Large intestine (tissue), 3 donors: Measurements from ENCODE around the gene DIO1. TPM values are rescaled to one million over a fixed set of nuclear protein-coding genes. Genes with fewer than 3 reads are reported as not detected.

Experiments used
- DNase-seq, 2 donors: peaks; one replicate each; pipeline versions ENCODE4 v3.0.0 to v3.0.0-alpha.2; 2013
- H3K27ac ChIP-seq: one replicate; pipeline ENCODE4 v1.5.1; 2013; ENCODE audit warnings: low read length
- H3K27me3 ChIP-seq: 2 replicates; pipeline ENCODE4 v1.6.1; 2013; ENCODE audit warnings: low read length; ENCODE audit not compliant: control insufficient read depth, insufficient read depth
- H3K36me3 ChIP-seq: 2 replicates; pipeline ENCODE4 v1.6.1; 2013; ENCODE audit warnings: low read length; ENCODE audit not compliant: control insufficient read depth, insufficient read depth
- H3K4me1 ChIP-seq: one replicate; pipeline ENCODE4 v1.6.1; 2013; ENCODE audit warnings: low read length; ENCODE audit not compliant: control insufficient read depth, insufficient read depth
- H3K4me3 ChIP-seq: one replicate; pipeline ENCODE4 v1.5.1; 2013; ENCODE audit warnings: low read length
- H3K9me3 ChIP-seq: one replicate; pipeline ENCODE4 v1.6.1; 2013; ENCODE audit warnings: mild to moderate bottlenecking, low read depth, low read length, moderate library complexity; ENCODE audit not compliant: control insufficient read depth
- WGBS: methylation state at CpG from one replicate; pipeline ENCODE4 v1.1.5; 2013; ENCODE audit warnings: low lambda C conversion rate; ENCODE audit not compliant: insufficient coverage; 5-methylcytosine and 5-hydroxymethylcytosine counted together
- polyA plus RNA-seq: library from polyadenylated mRNA; unstranded; fragments of 120-200 nt; gene quantifications from one replicate; pipeline ENCODE4 v1.2.1, GENCODE V29; 2013

DIO1 gene
- polyA plus RNA-seq, 1 donor, result 0.58 TPM

DNA sequence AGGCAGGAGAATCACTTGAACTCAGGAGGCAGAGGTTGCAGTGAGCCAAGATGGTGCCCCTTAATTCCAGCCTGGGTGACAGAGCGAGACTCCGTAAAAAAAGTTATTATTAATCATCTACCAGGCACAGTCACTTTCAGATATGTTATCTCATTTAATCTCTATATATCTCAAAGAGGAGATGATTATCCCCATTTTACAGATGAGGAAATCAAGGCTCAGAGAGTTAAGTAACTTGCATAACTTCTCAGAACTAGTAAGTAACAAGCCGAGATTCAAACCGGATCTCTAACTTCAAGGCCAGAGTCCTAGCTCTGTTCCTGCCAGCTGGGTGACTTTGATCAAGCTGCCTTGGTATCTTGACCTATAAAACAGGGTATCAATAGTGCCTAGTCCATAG, 17.5 kb downstream of the DIO1 start:
- no CpG with 5 or more reads among the region's 4 CpGs for whole genome bisulfite sequencing
- H3K36me3 ChIP-seq, result no peaks in the 10 kb centered on the region
- peaks cover 14% of the 10 kb centered on the region for H3K4me1 ChIP-seq
- no peak for DNase-seq
- no peaks in the 10 kb centered on the region for H3K9me3 ChIP-seq
- H3K27me3 ChIP-seq, result no peaks in the 10 kb centered on the region
- H3K27ac ChIP-seq, result no peak overlapping the region
- H3K4me3 ChIP-seq, result no peak overlapping the region

GRCh38 chr1:53913352-53914033, 19.5 kb downstream of the DIO1 start:
- H3K27ac ChIP-seq, result no peak overlapping the region
- no peaks in the 10 kb centered on the region for H3K27me3 ChIP-seq
- H3K36me3 ChIP-seq, result no peaks in the 10 kb centered on the region
- H3K4me3 ChIP-seq, result no peak overlapping the region
- WGBS, result no CpG with 5 or more reads among the region's 5 CpGs
- H3K9me3 ChIP-seq, result no peaks in the 10 kb centered on the region
- peak in 1 of 2 donors; percentile 61 for DNase-seq
- H3K4me1 ChIP-seq, result peaks cover 14% of the 10 kb centered on the region

- no peaks in the 10 kb centered on the region for H3K4me1 ChIP-seq
- no peaks in the 10 kb centered on the region for H3K27me3 ChIP-seq
- H3K4me3 ChIP-seq, result no peak overlapping the region
- H3K36me3 ChIP-seq, result peaks cover 12% of the 10 kb centered on the region
- DNase-seq, result no peak
- peaks cover 2% of the 10 kb centered on the region for H3K9me3 ChIP-seq
- H3K27ac ChIP-seq, result no peak overlapping the region
- no CpG with 5 or more reads among the region's 5 CpGs for WGBS
These were observed 24.4 kb downstream of the DIO1 start for GRCh38 chr1:53918343-53918742.

GRCh38 chr1:53919675-53920066, 25.7 kb downstream of the DIO1 start:
- WGBS, result 100% methylated on average over 1 of the region's 3 CpGs
- DNase-seq, result no peak
- peaks cover 2% of the 10 kb centered on the region for H3K9me3 ChIP-seq
- no peak overlapping the region for H3K4me3 ChIP-seq
- no peak overlapping the region for H3K27ac ChIP-seq
- H3K4me1 ChIP-seq, result no peaks in the 10 kb centered on the region
- H3K36me3 ChIP-seq, result peaks cover 12% of the 10 kb centered on the region
- H3K27me3 ChIP-seq, result no peaks in the 10 kb centered on the region

GRCh38 chr1:53927376-53927881, 33.4 kb downstream of the DIO1 start:
- Histone ChIP-seq H3K9me3 (peaks cover 6% of the 10 kb centered on the region), H3K4me3 (no peak overlapping the region), H3K4me1 (no peaks in the 10 kb centered on the region), H3K27ac (no peak overlapping the region), H3K27me3 (no peaks in the 10 kb centered on the region), H3K36me3 (peaks cover 23% of the 10 kb centered on the region)
- no peak for DNase-seq
- WGBS, result no CpG with 5 or more reads among the region's 2 CpGs

GRCh38 chr1:53929246-53929960, 35.4 kb downstream of the DIO1 start:
- WGBS, result no CpG with 5 or more reads among the region's 2 CpGs
- Histone ChIP-seq H3K4me1 (no peaks in the 10 kb centered on the region), H3K27ac (no peak overlapping the region), H3K27me3 (no peaks in the 10 kb centered on the region), H3K9me3 (peaks cover 22% of the 10 kb centered on the region), H3K4me3 (no peak overlapping the region), H3K36me3 (peaks cover 19% of the 10 kb centered on the region)
- DNase-seq, result no peak

GRCh38 chr1:53930932-53931331, 36.9 kb downstream of the DIO1 start:
- Histone ChIP-seq H3K27me3 (no peaks in the 10 kb centered on the region), H3K4me1 (no peaks in the 10 kb centered on the region), H3K4me3 (no peak overlapping the region), H3K36me3 (peaks cover 24% of the 10 kb centered on the region), H3K27ac (no peak overlapping the region), H3K9me3 (peaks cover 28% of the 10 kb centered on the region)
- no peak for DNase-seq
- WGBS, result no CpG with 5 or more reads among the region's 3 CpGs

DNA sequence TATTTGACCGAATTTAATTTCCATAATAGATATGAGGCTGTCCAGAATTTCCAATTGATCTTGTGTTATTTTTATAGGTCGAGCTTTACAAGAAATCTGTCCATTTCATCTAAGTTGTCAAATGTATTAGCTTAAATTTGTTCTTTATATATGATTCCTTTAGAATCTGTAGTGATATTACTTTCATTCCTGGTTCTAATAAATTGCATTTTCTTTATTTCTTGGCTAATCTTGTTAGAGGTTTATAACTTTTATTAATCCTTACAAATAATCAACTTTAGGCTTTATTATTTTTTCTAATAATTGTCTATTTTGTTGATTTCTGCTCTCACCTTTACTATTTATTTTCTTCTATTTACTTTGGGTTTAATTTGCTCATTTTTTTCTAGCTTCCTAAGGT, 37.5 kb downstream of the DIO1 start:
- no peak for DNase-seq
- Histone ChIP-seq H3K9me3 (peaks cover 30% of the 10 kb centered on the region), H3K4me3 (no peak overlapping the region), H3K27me3 (no peaks in the 10 kb centered on the region), H3K27ac (no peak overlapping the region), H3K36me3 (peaks cover 26% of the 10 kb centered on the region), H3K4me1 (no peaks in the 10 kb centered on the region)
- WGBS, result 100% methylated on average over 1 of the region's 2 CpGs

DNA sequence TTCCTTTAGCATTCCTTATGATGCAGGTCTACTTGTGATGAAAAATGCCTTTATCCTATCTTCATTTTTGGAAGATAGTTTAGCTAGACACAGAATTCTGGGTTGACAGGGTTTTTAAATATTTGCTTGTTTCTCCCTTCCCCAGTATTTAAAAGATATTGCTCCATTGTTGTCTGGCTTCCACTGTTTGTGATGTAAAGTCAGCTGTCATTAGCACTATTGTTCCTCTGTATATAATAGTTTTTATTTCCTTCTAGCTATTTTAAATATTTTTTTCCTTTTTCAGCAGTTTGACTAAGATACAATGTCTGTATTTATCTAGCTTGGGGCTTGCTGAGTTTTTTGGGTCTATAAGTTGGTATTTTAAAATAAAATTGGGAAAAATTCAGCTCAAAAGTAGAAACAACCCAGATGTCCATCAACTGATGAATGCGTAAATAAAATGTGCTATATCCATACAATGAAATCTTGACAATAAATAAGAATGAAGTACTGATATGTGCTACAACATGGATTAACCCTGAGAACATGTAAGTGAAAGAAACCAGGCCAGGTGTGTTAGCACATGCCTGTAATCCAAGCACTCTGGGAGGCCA, 40.3 kb downstream of the DIO1 start:
- 100% methylated on average over 1 of the region's 1 CpG for WGBS

GRCh38 chr1:53936430-53936829, 42.4 kb downstream of the DIO1 start:
- no peak for DNase-seq
- Histone ChIP-seq H3K4me3 (no peak overlapping the region), H3K9me3 (peaks cover 30% of the 10 kb centered on the region), H3K27ac (no peak overlapping the region), H3K4me1 (no peaks in the 10 kb centered on the region), H3K27me3 (no peaks in the 10 kb centered on the region), H3K36me3 (peaks cover 10% of the 10 kb centered on the region)
- 100% methylated on average over 1 of the region's 1 CpG for WGBS

More for the DNA sequence above, 40.3 kb downstream of the DIO1 start:
- Histone ChIP-seq H3K4me1 (no peaks in the 10 kb centered on the region), H3K4me3 (no peak overlapping the region), H3K9me3 (peaks cover 30% of the 10 kb centered on the region), H3K36me3 (peaks cover 10% of the 10 kb centered on the region), H3K27ac (no peak overlapping the region), H3K27me3 (no peaks in the 10 kb centered on the region)
- DNase-seq, result no peak
